Lung (tissue), 12 donors: ENCODE results near the gene ERP44. TPM values are rescaled to one million over a fixed set of nuclear protein-coding genes. Genes with fewer than 3 reads are reported as not detected.
A peak's percentile ranks its signal among the peaks of the same experiment; 100 is the strongest.
"Not testable (repeated sequence)": the region's sequence is repeated elsewhere in the genome, so short reads cannot be mapped to it uniquely, and the experiment has no call there.

Experiments
- ATAC-seq: fragments of 200-7000 bp; cut with Tn5 transposase; one replicate; pipeline ENCODE4 v1.9.1; 2020; ENCODE audit warnings: moderate number of reproducible peaks; ENCODE audit not compliant: insufficient read depth, low FRiP score
- DNase-seq, 3 donors: peaks; one replicate each; pipeline ENCODE4 v3.0.0-alpha.2; 2013 to 2017
- H3K27ac ChIP-seq, 2 donors: one replicate each; pipeline ENCODE4 v1.5.1; 2013; ENCODE audit warnings: mild to moderate bottlenecking in 2 of 2, moderate library complexity in 2 of 2, control low read depth in 1 of 2, inconsistent platforms in 1 of 2, low read depth in 1 of 2, low read length in 1 of 2
- H3K27me3 ChIP-seq, 3 donors: one replicate each; pipeline ENCODE4 v1.5.1; 2013; ENCODE audit warnings: low read length in 2 of 3; ENCODE audit not compliant: control insufficient read depth in 3 of 3, insufficient read depth in 3 of 3
- H3K36me3 ChIP-seq, 4 donors: one replicate each; pipeline ENCODE4 v1.5.1; 2013; ENCODE audit warnings: low read length in 4 of 4, mild to moderate bottlenecking in 1 of 4, moderate library complexity in 1 of 4; ENCODE audit not compliant: control insufficient read depth in 4 of 4, insufficient read depth in 4 of 4
- H3K4me1 ChIP-seq, 5 donors: one replicate each; pipeline ENCODE4 v1.5.1; 2013; ENCODE audit warnings: low read length in 5 of 5, mild to moderate bottlenecking in 2 of 5, moderate library complexity in 1 of 5; ENCODE audit not compliant: control insufficient read depth in 5 of 5, insufficient read depth in 5 of 5
- H3K4me3 ChIP-seq: one replicate; pipeline ENCODE4 v1.5.1; 2013; ENCODE audit warnings: mild to moderate bottlenecking, control low read depth, moderate library complexity
- H3K9ac ChIP-seq, 2 donors: one replicate each; pipeline ENCODE4 v1.5.1; 2013; ENCODE audit warnings: low read length in 2 of 2, control low read depth in 1 of 2; ENCODE audit not compliant: insufficient read depth in 1 of 2
- H3K9me3 ChIP-seq, 4 donors: one replicate each; pipeline ENCODE4 v1.5.1; 2013; ENCODE audit warnings: low read length in 3 of 4, mild to moderate bottlenecking in 1 of 4, moderate library complexity in 1 of 4; ENCODE audit not compliant: control insufficient read depth in 4 of 4, insufficient read depth in 3 of 4
- CTCF ChIP-seq: IDR thresholded peaks from 2 replicates; pipeline ENCODE4 v1.5.1; 2012; ENCODE audit warnings: mild to moderate bottlenecking; ENCODE audit errors: control extremely low read depth, extremely low read depth
- WGBS, 2 donors: extraction: QIAGEN DNeasy Blood & Tissue Kit; methylation state at CpG; one replicate each; pipeline ENCODE4 v1.1.7; 2013; 5-methylcytosine and 5-hydroxymethylcytosine counted together
- polyA plus RNA-seq, 2 donors: library from polyadenylated mRNA; stranded (reverse); fragments of 200-250 nt; gene quantifications; one replicate each; pipeline ENCODE4 v1.2.1, GENCODE V29; 2013
- total RNA-seq, 2 donors: library from RNA; depleted of rRNA in 1 of 2; stranded (reverse); fragments of >200 nt in 1 of 2; gene quantifications; one replicate each; pipeline ENCODE4 v1.2.1, GENCODE V29; 2014 to 2021
- donor health status: control.
- donor health status: control.
- donor health status: Bipolar disorder and iron deficiency.
- donor health status: healthy.
- donor health status: DM: yes; HTN: yes; CAD: no.

The ERP44 gene
- total and polyA plus RNA-seq, 4 donors, result 22.6 to 27.6 (median 27.0) TPM

- H3K9me3 ChIP-seq, result no peaks in the 10 kb centered on the region
- H3K27me3 ChIP-seq, result no peaks in the 10 kb centered on the region
- DNase-seq (peak; percentile 28 to 57 (median 34)), ATAC-seq (peak; percentile 41)
- peaks cover 2 to 19% (median 6%) of the 10 kb centered on the region in 5 donors for H3K4me1 ChIP-seq
- peaks cover 0 to 10% (median 4%) of the 10 kb centered on the region in 4 donors for H3K36me3 ChIP-seq
- TF ChIP-seq CTCF, result no peak
- peak overlapping the region; percentile 90 for H3K4me3 ChIP-seq
- H3K27ac ChIP-seq, result peak overlapping the region; percentile 79 to 96
- 1 to 2% methylated on average over 37 of the region's 37 CpGs for WGBS, 2 donors
- peak overlapping the region; percentile 83 to 86 for H3K9ac ChIP-seq
These were observed 534 bp downstream of the ERP44 start for GRCh38 chr9:100098046-100098886.

- 79 to 87% methylated on average over 3 of the region's 3 CpGs for WGBS, 2 donors
- Histone ChIP-seq H3K4me1 (peaks cover 3 to 19% (median 6%) of the 10 kb centered on the region in 5 donors), H3K27ac (no peak overlapping the region), H3K27me3 (no peaks in the 10 kb centered on the region), H3K9me3 (no peaks in the 10 kb centered on the region), H3K9ac (peak overlapping the region in 1 of 2 donors; percentile 19), H3K4me3 (no peak overlapping the region), H3K36me3 (peaks cover 0 to 5% (median 2%) of the 10 kb centered on the region in 4 donors)
- DNase-seq (peak in 2 of 3 donors; percentile 31 to 34), ATAC-seq (no peak)
- TF ChIP-seq CTCF, result no peak
These were observed 2.4 kb downstream of the ERP44 start for GRCh38 chr9:100096378-100096916.

- H3K4me3 ChIP-seq, H3K36me3 ChIP-seq, DNase-seq, H3K9me3 ChIP-seq, H3K27me3 ChIP-seq, H3K27ac ChIP-seq, ATAC-seq, H3K9ac ChIP-seq: not testable (repeated sequence)
- H3K4me1 ChIP-seq, result peaks cover 3 to 16% (median 6%) of the 10 kb centered on the region in 5 donors
- 96 to 100% methylated on average over 2 of the region's 2 CpGs for WGBS, 2 donors
These were observed 4.4 kb downstream of the ERP44 start for GRCh38 chr9:100094411-100094810.

- no peaks in the 10 kb centered on the region for H3K9me3 ChIP-seq
- TF ChIP-seq CTCF, result no peak
- no peaks in the 10 kb centered on the region for H3K36me3 ChIP-seq
- H3K4me1 ChIP-seq, result peaks cover 0 to 5% (median 3%) of the 10 kb centered on the region in 5 donors
- no peak for DNase-seq
- 95 to 97% methylated on average over 1 of the region's 1 CpG for WGBS, 2 donors
- no peak for ATAC-seq
- no peaks in the 10 kb centered on the region for H3K27me3 ChIP-seq
- H3K4me3 ChIP-seq, result no peak overlapping the region
- H3K27ac ChIP-seq, result no peak overlapping the region
- H3K9ac ChIP-seq, result no peak overlapping the region
These were observed 6.7 kb downstream of the ERP44 start for GRCh38 chr9:100092066-100092465.
